HepG2 (cell line): ENCODE measurements around the gene MTURN. TPM values are rescaled to one million over a fixed set of nuclear protein-coding genes. Genes with fewer than 3 reads are reported as not detected.

Source experiments
- ATAC-seq: fragments of 200-7000 bp; cut with Tn5 transposase; 3 replicates; pipeline ENCODE4 v1.9.1; 2020; ENCODE audit warnings: mild to moderate bottlenecking, moderate library complexity
- BruUV-seq: library from RNA; stranded (reverse); fragments of 400-500 nt; replicated peaks from 2 replicates; lab custom pipeline; 2021; lab: Mats Ljungman, UMichigan
- CTCF ChIA-PET: fragments of 300-600 bp; formaldehyde crosslinking; extraction: SDS; loops from one replicate; lab custom pipeline; 2021; ENCODE audit warnings: low total read pairs, inconsistent platforms, low intra/inter-chr PET ratio; lab: Yijun Ruan, JAX
- POLR2A ChIA-PET: fragments of 350-600 bp; sonication (Branson Sonifier 250); formaldehyde crosslinking; loops from one replicate; lab custom pipeline; 2020; ENCODE audit warnings: antibody characterized with exemption, inconsistent platforms; lab: Yijun Ruan, JAX
- DNase-seq: peaks from one replicate; pipeline ENCODE4 v3.0.0-alpha.2; 2015; ENCODE audit warnings: low spot score
- FAIRE-seq: peaks from 3 replicates; lab custom pipeline; 2011; peaks lifted over from hg19 to GRCh38; lab: Jason Lieb, UNC
- H2AFZ ChIP-seq: one replicate; pipeline ENCODE4 v1.6.1; 2011; ENCODE audit warnings: low read length, inconsistent platforms
- H3K27ac ChIP-seq: fragments of 300-600 bp; 3 replicates; pipeline ENCODE4 v1.8.0; 2011; ENCODE audit warnings: mixed run types, mild to moderate bottlenecking, mixed read lengths, low read length, inconsistent platforms; ENCODE audit not compliant: insufficient read depth; ENCODE audit errors: extremely low read length
- H3K27me3 ChIP-seq, 2 experiments: fragments of 200-600 bp in 1 of 2; 2 replicates in 1 of 2; 3 replicates in 1 of 2; pipeline versions ENCODE4 v1.6.0 to v1.8.0; 2011; ENCODE audit warnings: low read length in 2 of 2, mild to moderate bottlenecking in 2 of 2, moderate library complexity in 2 of 2, inconsistent platforms in 1 of 2; ENCODE audit not compliant: insufficient read depth in 2 of 2, control insufficient read depth in 1 of 2
- H3K36me3 ChIP-seq, 2 experiments: fragments of 200-600 bp in 1 of 2; replicated peaks in 1 of 2; 2 replicates in 1 of 2; 3 replicates in 1 of 2; pipeline versions ENCODE4 v1.5.1 to v1.8.0; 2011; ENCODE audit warnings: low read length in 2 of 2, inconsistent platforms in 1 of 2; ENCODE audit not compliant: insufficient read depth in 2 of 2, control insufficient read depth in 1 of 2
- H3K4me1 ChIP-seq: 2 replicates; pipeline ENCODE4 v1.5.1; 2012; ENCODE audit warnings: low read length, inconsistent platforms; ENCODE audit not compliant: insufficient read depth
- H3K4me2 ChIP-seq: 2 replicates; pipeline ENCODE4 v1.6.0; 2011; ENCODE audit warnings: low read depth, low read length, inconsistent platforms
- H3K4me3 ChIP-seq, 3 experiments: fragments of 200-600 bp in 1 of 3; sonication (generic), shearing (Covaris generic) in 1 of 3; replicated peaks in 1 of 3; 2 replicates each; pipeline ENCODE4 v1.5.1; 2011 to 2016; ENCODE audit warnings: low read length in 3 of 3, inconsistent platforms in 2 of 3, low read depth in 2 of 3, mild to moderate bottlenecking in 2 of 3, control low read depth in 1 of 3, mixed read lengths in 1 of 3; ENCODE audit not compliant: insufficient read depth in 1 of 3
- H3K79me2 ChIP-seq: one replicate; pipeline ENCODE4 v1.6.1; 2011; ENCODE audit warnings: low read length, inconsistent platforms; ENCODE audit not compliant: insufficient read depth
- H3K9ac ChIP-seq: 2 replicates; pipeline ENCODE4 v1.6.0; 2011; ENCODE audit warnings: mild to moderate bottlenecking, low read depth, low read length, inconsistent platforms; ENCODE audit not compliant: insufficient read depth
- H3K9me3 ChIP-seq: 2 replicates; pipeline ENCODE4 v1.5.1; 2012; ENCODE audit warnings: mild to moderate bottlenecking, low read length
- H4K20me1 ChIP-seq: 2 replicates; pipeline ENCODE4 v1.6.0; 2011; ENCODE audit warnings: inconsistent platforms, mild to moderate bottlenecking, low read length, moderate library complexity; ENCODE audit not compliant: insufficient read depth
- FOXJ3 ChIP-seq: sonication (generic); formaldehyde crosslinking; IDR thresholded peaks from 2 replicates; pipeline ENCODE4 v1.4.0; 2020; ENCODE audit warnings: missing genetic modification reagents, mild to moderate bottlenecking, borderline replicate concordance
- ZNF792 ChIP-seq: IDR thresholded peaks from 2 replicates; pipeline ENCODE4 v1.6.1; 2016
- ZSCAN21 ChIP-seq: sonication (generic); formaldehyde crosslinking; IDR thresholded peaks from 2 replicates; pipeline ENCODE4 v1.8.0; 2022; ENCODE audit warnings: mild to moderate bottlenecking, missing genetic modification reagents, moderate library complexity, borderline replicate concordance
- WGBS: methylation state at CpG from one replicate; pipeline ENCODE4 v1.1.6; 2017; ENCODE audit warnings: low lambda C conversion rate; 5-methylcytosine and 5-hydroxymethylcytosine counted together
- in situ Hi-C: cut with HindIII; loops from 2 replicates; pipeline ENCODE4 v1.10.0; 2017; ENCODE audit warnings: low pct_unique_long_range_greater_than_20kb; ENCODE audit not compliant: extremely low pct_ligation_motif_present
- intact Hi-C: fragments of 100-400 bp; cut with micrococcal nuclease; formaldehyde crosslinking; loops from one replicate; pipeline ENCODE4 v1.10.0; 2022; ENCODE audit not compliant: unreplicated experiment
- polyA plus RNA-seq, 8 experiments: library from polyadenylated mRNA; depleted of rRNA in 3 of 8; stranded (reverse) in 7 of 8; unstranded in 1 of 8; fragments of >200 nt; fragmentation: Illumina TruSeq in 4 of 8; extraction: Trizol in 4 of 8; gene quantifications; 2 replicates each; pipeline versions ENCODE4 v1.2.1 to v1.2.3, GENCODE V29; 2011 to 2016; ENCODE audit warnings: low read depth in 4 of 8, missing spikeins in 1 of 8, mixed read lengths in 1 of 8; ENCODE audit not compliant: insufficient read depth in 1 of 8
- total RNA-seq, 5 experiments: library from RNA; depleted of rRNA; stranded (reverse); fragments of >200 nt; fragmentation: Illumina TruSeq; extraction: Trizol; gene quantifications; 2 replicates each; pipeline ENCODE4 v1.2.3, GENCODE V29; 2016; ENCODE audit warnings: low read depth in 1 of 5
- TF ChIP-seq, protein P1 (sequence below): sonication (generic); formaldehyde crosslinking; IDR thresholded peaks from 2 replicates; pipeline ENCODE4; 2020; ENCODE audit warnings: missing genetic modification reagents, mild to moderate bottlenecking, borderline replicate concordance

MTURN gene
- total and polyA plus RNA-seq, 2 of the 13 experiments (the other 11 are each of a cell fraction or from before 2014, with no cell fraction given), result 5.7 to 7.2 TPM

DNA sequence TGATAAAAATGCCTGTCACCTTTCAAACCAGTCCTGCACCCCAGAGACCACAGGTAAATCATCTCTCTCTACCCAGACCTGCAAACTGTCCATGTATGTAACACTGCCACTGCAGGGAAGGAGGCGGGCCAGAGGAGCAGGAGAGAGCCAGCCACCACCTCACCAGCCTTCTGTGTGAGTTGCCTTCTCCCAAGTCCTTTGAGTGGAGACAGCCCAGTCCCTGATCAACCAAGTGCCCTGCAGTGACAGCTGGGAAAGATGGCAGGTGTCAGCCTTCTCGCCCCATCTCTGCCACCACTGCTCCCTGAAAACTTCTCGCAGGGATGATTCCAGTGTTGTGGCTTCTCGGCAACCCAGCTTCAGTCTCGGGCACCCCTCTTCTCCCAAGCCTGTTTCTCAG is 42.4 kb downstream of the MTURN start:
- WGBS, result 53% methylated on average over 5 of the region's 5 CpGs
- DNase-seq (no peak), FAIRE-seq (no peak), ATAC-seq (no peak)
- H3K36me3 ChIP-seq, result no peaks in the 10 kb centered on the region
- BruUV-seq, result no TSS peak
- intact Hi-C loops (no loop called here), in situ Hi-C loops (no loop called here)
- ChIA-PET CTCF (no interaction called here), POLR2A (no interaction called here)
- H3K9me3 ChIP-seq, result no peaks in the 10 kb centered on the region
- no peak overlapping the region for H3K4me2 ChIP-seq
- no peak for TF ChIP-seq FOXJ3 (CRISPR knock-in tag)
- TF ChIP-seq, protein P1, sequence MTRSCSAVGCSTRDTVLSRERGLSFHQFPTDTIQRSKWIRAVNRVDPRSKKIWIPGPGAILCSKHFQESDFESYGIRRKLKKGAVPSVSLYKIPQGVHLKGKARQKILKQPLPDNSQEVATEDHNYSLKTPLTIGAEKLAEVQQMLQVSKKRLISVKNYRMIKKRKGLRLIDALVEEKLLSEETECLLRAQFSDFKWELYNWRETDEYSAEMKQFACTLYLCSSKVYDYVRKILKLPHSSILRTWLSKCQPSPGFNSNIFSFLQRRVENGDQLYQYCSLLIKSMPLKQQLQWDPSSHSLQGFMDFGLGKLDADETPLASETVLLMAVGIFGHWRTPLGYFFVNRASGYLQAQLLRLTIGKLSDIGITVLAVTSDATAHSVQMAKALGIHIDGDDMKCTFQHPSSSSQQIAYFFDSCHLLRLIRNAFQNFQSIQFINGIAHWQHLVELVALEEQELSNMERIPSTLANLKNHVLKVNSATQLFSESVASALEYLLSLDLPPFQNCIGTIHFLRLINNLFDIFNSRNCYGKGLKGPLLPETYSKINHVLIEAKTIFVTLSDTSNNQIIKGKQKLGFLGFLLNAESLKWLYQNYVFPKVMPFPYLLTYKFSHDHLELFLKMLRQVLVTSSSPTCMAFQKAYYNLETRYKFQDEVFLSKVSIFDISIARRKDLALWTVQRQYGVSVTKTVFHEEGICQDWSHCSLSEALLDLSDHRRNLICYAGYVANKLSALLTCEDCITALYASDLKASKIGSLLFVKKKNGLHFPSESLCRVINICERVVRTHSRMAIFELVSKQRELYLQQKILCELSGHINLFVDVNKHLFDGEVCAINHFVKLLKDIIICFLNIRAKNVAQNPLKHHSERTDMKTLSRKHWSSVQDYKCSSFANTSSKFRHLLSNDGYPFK (CRISPR knock-in tag), result no peak
- TF ChIP-seq ZNF792, result no peak
- no peaks in the 10 kb centered on the region; a peak in 1 of 5 replicates for H3K27me3 ChIP-seq
- H3K4me1 ChIP-seq, result peaks cover 25% of the 10 kb centered on the region
- no peak overlapping the region for H3K27ac ChIP-seq
- no peak overlapping the region for H2AFZ ChIP-seq
- no peak overlapping the region for H3K4me3 ChIP-seq
- H4K20me1 ChIP-seq, result no peaks in the 10 kb centered on the region
- H3K9ac ChIP-seq, result no peak overlapping the region
- H3K79me2 ChIP-seq, result no peaks in the 10 kb centered on the region

DNA sequence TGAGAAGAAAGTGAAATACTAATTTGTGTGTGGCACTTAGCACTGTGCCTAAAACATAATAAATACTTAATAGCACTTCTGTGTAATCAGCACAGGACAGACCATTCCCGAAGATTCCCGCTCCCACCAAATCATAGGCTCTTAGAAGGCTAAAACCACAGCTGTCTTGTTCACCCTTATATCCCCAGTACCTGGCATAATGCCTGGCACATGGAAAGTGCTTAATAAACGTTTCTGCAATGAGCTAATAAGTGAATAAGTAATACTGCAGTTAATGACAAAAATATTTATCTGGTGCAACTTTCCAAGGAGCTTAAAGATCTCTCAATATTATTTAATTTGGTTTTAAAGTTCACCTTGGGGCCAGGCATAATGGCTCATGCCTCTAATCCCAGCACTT is 43.2 kb downstream of the MTURN start:
- no peaks in the 10 kb centered on the region for H4K20me1 ChIP-seq
- in situ Hi-C loops, result no loop called here
- TF ChIP-seq ZSCAN21 (CRISPR knock-in tag), result no peak
- TF ChIP-seq, all 625 proteins: peak for 0
- 65% methylated on average over 3 of the region's 3 CpGs for WGBS
- intact Hi-C loops, result no loop called here
- Histone ChIP-seq H3K4me1 (peaks cover 17% of the 10 kb centered on the region), H2AFZ (no peak overlapping the region), H3K4me3 (no peak overlapping the region), H3K79me2 (no peaks in the 10 kb centered on the region), H3K9me3 (no peaks in the 10 kb centered on the region), H3K9ac (no peak overlapping the region), H3K27ac (no peak overlapping the region), H3K4me2 (no peak overlapping the region), H3K27me3 (no peaks in the 10 kb centered on the region; a peak in 1 of 5 replicates), H3K36me3 (no peaks in the 10 kb centered on the region)
- FAIRE-seq (no peak), ATAC-seq (no peak), DNase-seq (no peak)
- BruUV-seq, result no TSS peak
- POLR2A ChIA-PET, result interaction anchor here (1.2 kb wide), 1 partner anchor 107 kb away, joined by 3 read pairs; no protein-coding TSS in a partner anchor
- CTCF ChIA-PET, result no interaction called here
